Keratinocyte (primary cell): Measurements from ENCODE around the gene STUB1. TPM values are rescaled to one million over a fixed set of nuclear protein-coding genes. Genes with fewer than 3 reads are reported as not detected.

Source experiments
- DNase-seq: peaks from one replicate; pipeline ENCODE4 v3.0.0-alpha.2; 2011; ENCODE audit warnings: low read depth, missing footprints, low spot score
- FAIRE-seq: peaks from 2 replicates; lab custom pipeline; 2011; peaks lifted over from hg19 to GRCh38; lab: Jason Lieb, UNC
- H2AFZ ChIP-seq: 2 replicates; pipeline ENCODE4 v1.6.0; 2012; ENCODE audit warnings: low read length, control low read depth, inconsistent platforms; ENCODE audit not compliant: control insufficient read depth
- H3K27ac ChIP-seq: 2 replicates; pipeline ENCODE4 v1.5.1; 2011; ENCODE audit warnings: low read length; ENCODE audit not compliant: control insufficient read depth, insufficient read depth
- H3K27me3 ChIP-seq: 3 replicates; pipeline ENCODE4 v1.6.0; 2011; ENCODE audit warnings: low read length; ENCODE audit not compliant: control insufficient read depth, insufficient read depth; ENCODE audit errors: extremely low read depth
- H3K36me3 ChIP-seq, 2 experiments: 2 replicates in 1 of 2; 3 replicates in 1 of 2; pipeline ENCODE4 v1.5.1; 2011; ENCODE audit warnings: low read length in 2 of 2, mild to moderate bottlenecking in 1 of 2; ENCODE audit not compliant: control insufficient read depth in 2 of 2, insufficient read depth in 2 of 2; ENCODE audit errors: extremely low read depth in 1 of 2
- H3K4me1 ChIP-seq: 3 replicates; pipeline ENCODE4 v1.5.1; 2011; ENCODE audit warnings: low read length; ENCODE audit not compliant: control insufficient read depth, insufficient read depth; ENCODE audit errors: extremely low read depth
- H3K4me2 ChIP-seq: 3 replicates; pipeline ENCODE4 v1.6.0; 2011; ENCODE audit warnings: low read depth, low read length; ENCODE audit not compliant: control insufficient read depth, insufficient read depth; ENCODE audit errors: extremely low read depth
- H3K4me3 ChIP-seq, 3 experiments: fragments of 200-600 bp in 1 of 3; sonication (generic) in 1 of 3; 2 replicates in 2 of 3; 3 replicates in 1 of 3; pipeline ENCODE4 v1.5.1; 2011 to 2016; ENCODE audit warnings: low read length in 3 of 3, mild to moderate bottlenecking in 3 of 3, control low read depth in 2 of 3, inconsistent platforms in 1 of 3, low read depth in 1 of 3, mixed read lengths in 1 of 3, mixed run types in 1 of 3, moderate library complexity in 1 of 3; ENCODE audit not compliant: control insufficient read depth in 2 of 3, insufficient read depth in 2 of 3; ENCODE audit errors: extremely low read depth in 1 of 3
- H3K79me2 ChIP-seq: 2 replicates; pipeline ENCODE4 v1.6.0; 2012; ENCODE audit warnings: low read length; ENCODE audit not compliant: control insufficient read depth, insufficient read depth
- H3K9ac ChIP-seq: 3 replicates; pipeline ENCODE4 v1.6.0; 2011; ENCODE audit warnings: low read length; ENCODE audit not compliant: control insufficient read depth, insufficient read depth; ENCODE audit errors: extremely low read depth
- H3K9me1 ChIP-seq: 3 replicates; pipeline ENCODE4 v1.6.0; 2011; ENCODE audit warnings: low read length; ENCODE audit not compliant: control insufficient read depth, insufficient read depth; ENCODE audit errors: extremely low read depth
- H3K9me3 ChIP-seq: 2 replicates; pipeline ENCODE4 v1.5.1; 2012; ENCODE audit warnings: low read depth, low read length; ENCODE audit not compliant: control insufficient read depth
- H4K20me1 ChIP-seq: 3 replicates; pipeline ENCODE4 v1.6.0; 2011; ENCODE audit warnings: low read length; ENCODE audit not compliant: control insufficient read depth, insufficient read depth; ENCODE audit errors: extremely low read depth
- EZH2 ChIP-seq: IDR thresholded peaks from one replicate; pipeline ENCODE4 v1.6.1; 2012; ENCODE audit warnings: inconsistent platforms, mild to moderate bottlenecking, low read length, moderate library complexity
- dilution Hi-C: fragments of 300-500 bp; cut with MboI; formaldehyde crosslinking; loops from one replicate; pipeline ENCODE4 v1.7.0; 2020; ENCODE audit warnings: low sequenced_read_pairs; ENCODE audit not compliant: extremely low pct_ligation_motif_present
- polyA plus RNA-seq, 5 experiments: library from polyadenylated mRNA; depleted of rRNA in 3 of 5; stranded (reverse) in 3 of 5; stranded (forward) in 1 of 5; unstranded in 1 of 5; fragments of >200 nt; gene quantifications; 1 replicate in 1 of 5; 2 replicates in 3 of 5; 3 replicates in 1 of 5; pipeline versions ENCODE4 v1.2.1 to v1.2.3, GENCODE V29; 2011 to 2012; ENCODE audit warnings: missing spikeins in 2 of 5, low read depth in 1 of 5, low replicate concordance in 1 of 5
- TF ChIP-seq, protein P1 (sequence below), 3 experiments: IDR thresholded peaks in 1 of 3; conservative IDR thresholded peaks in 1 of 3; optimal IDR thresholded peaks in 1 of 3; 2 replicates in 2 of 3; 3 replicates in 1 of 3; pipeline versions ENCODE3 to v1.5.1; 2011; ENCODE audit warnings: low read length in 3 of 3, mild to moderate bottlenecking in 3 of 3, moderate library complexity in 2 of 3, control low read depth in 1 of 3, inconsistent platforms in 1 of 3; ENCODE audit not compliant: insufficient read depth in 2 of 3; ENCODE audit errors: extremely low read depth in 1 of 3

STUB1 gene
- polyA plus RNA-seq, 1 donor (not counting 4 experiments of a cell fraction or from before 2014, with no cell fraction given): 124 TPM

DNA sequence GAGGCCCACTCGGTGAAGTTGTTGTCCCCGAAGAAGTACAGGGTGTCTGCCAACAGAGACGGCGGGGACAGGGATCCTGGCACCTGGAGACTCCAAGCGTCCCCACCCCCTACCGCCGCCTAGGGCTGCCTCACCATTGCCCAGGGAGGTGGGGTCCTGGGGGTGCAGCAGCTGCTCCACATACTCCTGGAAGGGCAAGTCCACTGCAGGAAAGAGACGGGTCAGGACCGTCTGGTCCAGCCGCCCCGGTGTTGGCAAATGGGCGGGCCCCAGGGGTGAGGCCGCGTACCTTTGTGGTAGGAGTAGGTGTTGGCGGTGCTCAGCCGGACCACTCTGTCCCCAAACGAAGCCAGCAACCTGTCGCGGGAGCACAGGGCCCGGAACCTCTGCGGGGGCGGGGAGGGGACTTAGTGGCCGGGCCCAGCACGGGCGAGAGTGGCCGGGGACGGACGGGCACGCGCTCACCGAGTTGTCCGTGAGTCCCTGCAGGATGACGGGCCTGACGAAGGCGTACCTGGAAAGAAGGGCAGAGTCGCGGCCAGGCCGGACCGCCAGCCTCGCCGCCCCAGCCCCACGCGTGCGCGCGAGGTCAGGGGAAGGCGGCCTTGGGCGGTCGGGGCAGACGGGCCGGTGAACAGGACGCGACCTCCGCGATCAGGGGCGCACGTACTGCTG, 3.3 kb downstream of the STUB1 start:
- Histone ChIP-seq H3K36me3 (peaks cover 12 to 37% of the 10 kb centered on the region in 2 experiments), H3K4me1 (peaks cover 27% of the 10 kb centered on the region), H2AFZ (no peak overlapping the region), H4K20me1 (peaks cover 16% of the 10 kb centered on the region), H3K9ac (peak overlapping the region; percentile 60), H3K9me3 (no peaks in the 10 kb centered on the region), H3K27ac (peak overlapping the region; percentile 31), H3K4me2 (peak overlapping the region; percentile 80), H3K4me3 (peak overlapping the region; percentile 60 to 68 (median 66)), H3K27me3 (no peaks in the 10 kb centered on the region), H3K79me2 (peaks cover 37% of the 10 kb centered on the region), H3K9me1 (no peaks in the 10 kb centered on the region)
- DNase-seq (no peak), FAIRE-seq (no peak)
- TF ChIP-seq, protein P1, sequence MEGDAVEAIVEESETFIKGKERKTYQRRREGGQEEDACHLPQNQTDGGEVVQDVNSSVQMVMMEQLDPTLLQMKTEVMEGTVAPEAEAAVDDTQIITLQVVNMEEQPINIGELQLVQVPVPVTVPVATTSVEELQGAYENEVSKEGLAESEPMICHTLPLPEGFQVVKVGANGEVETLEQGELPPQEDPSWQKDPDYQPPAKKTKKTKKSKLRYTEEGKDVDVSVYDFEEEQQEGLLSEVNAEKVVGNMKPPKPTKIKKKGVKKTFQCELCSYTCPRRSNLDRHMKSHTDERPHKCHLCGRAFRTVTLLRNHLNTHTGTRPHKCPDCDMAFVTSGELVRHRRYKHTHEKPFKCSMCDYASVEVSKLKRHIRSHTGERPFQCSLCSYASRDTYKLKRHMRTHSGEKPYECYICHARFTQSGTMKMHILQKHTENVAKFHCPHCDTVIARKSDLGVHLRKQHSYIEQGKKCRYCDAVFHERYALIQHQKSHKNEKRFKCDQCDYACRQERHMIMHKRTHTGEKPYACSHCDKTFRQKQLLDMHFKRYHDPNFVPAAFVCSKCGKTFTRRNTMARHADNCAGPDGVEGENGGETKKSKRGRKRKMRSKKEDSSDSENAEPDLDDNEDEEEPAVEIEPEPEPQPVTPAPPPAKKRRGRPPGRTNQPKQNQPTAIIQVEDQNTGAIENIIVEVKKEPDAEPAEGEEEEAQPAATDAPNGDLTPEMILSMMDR (optimal IDR thresholded peaks at IDR 0.05 in 1 of 3, IDR thresholded peaks at IDR 0.05 in 1 of 3, conservative IDR thresholded peaks at IDR 0.05 in 1 of 3; ENCODE audit: extremely low read depth in 1 of 3, insufficient read depth in 2 of 3, low read length in 3 of 3): no peak
- no peak for TF ChIP-seq EZH2
- dilution Hi-C loops: no loop called here

DNA sequence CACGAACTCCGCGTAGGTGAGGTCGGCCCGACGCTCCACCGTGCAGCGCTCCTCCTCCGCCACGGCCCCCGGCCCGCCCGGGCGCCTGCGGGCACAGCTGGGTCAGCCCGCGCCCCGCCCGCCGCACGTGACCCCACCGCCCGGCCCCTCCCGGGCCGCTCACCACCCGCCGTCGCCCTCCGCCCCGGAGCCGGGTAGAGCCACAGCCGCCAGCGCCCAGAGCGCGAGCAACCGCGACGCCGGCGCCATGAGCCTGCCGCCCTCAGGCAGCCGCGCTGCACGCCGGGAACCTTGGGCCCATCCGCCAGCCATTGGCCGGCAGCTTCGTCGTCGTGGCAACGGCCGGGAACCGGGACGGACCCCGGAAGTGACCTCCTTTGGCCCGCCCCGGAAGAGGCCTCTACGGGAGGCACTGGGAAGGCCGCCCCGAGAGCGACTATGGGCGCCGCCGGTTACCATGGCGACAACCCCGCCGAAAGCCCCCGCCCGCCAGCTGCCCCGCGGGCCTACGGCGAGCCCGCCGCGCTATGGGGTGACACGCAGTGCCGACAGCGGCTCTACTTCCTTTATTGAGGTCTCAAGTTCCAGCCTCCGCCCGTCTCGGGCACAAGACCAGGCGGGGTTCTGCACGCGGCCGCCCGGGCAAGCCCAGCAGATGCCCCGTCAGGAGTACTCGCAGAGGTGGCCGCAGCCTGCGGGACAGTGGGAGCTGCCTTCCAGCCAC, 4.0 kb downstream of the STUB1 start, which contains the start of gene JMJD8:
TSS of gene JMJD8 (minus strand) at position 264 of the 724 bp plus-strand sequence. CDS start at position 249, 15 bp downstream.
- TF ChIP-seq, protein P1 (optimal IDR thresholded peaks at IDR 0.05 in 1 of 3, IDR thresholded peaks at IDR 0.05 in 1 of 3, conservative IDR thresholded peaks at IDR 0.05 in 1 of 3; ENCODE audit: extremely low read depth in 1 of 3, insufficient read depth in 2 of 3, low read length in 3 of 3): no peak
- no peak for TF ChIP-seq EZH2
- peaks cover 12 to 37% of the 10 kb centered on the region in 2 experiments for H3K36me3 ChIP-seq
- peaks cover 16% of the 10 kb centered on the region for H4K20me1 ChIP-seq
- H3K79me2 ChIP-seq: peaks cover 37% of the 10 kb centered on the region
- dilution Hi-C loops: no loop called here
- peak within 1 kb of the TSS; percentile 60 to 68 (median 66) for H3K4me3 ChIP-seq
- FAIRE-seq (no peak), DNase-seq (no peak)
- H3K9me1 ChIP-seq: no peaks in the 10 kb centered on the region
- no peak within 1 kb of the TSS for H2AFZ ChIP-seq
- H3K9me3 ChIP-seq: no peaks in the 10 kb centered on the region
- peak within 1 kb of the TSS; percentile 80 for H3K4me2 ChIP-seq
- H3K9ac ChIP-seq: peak within 1 kb of the TSS; percentile 60
- no peaks in the 10 kb centered on the region for H3K27me3 ChIP-seq
- H3K27ac ChIP-seq: peak within 1 kb of the TSS; percentile 36
- peaks cover 27% of the 10 kb centered on the region for H3K4me1 ChIP-seq
